ENCODE measurements around the gene CDC42BPG. TPM values are rescaled to one million over a fixed set of nuclear protein-coding genes. Genes with fewer than 3 reads are reported as not detected.

Gene CDC42BPG
- total RNA-seq, 1 experiment from 2014 or later: 21.6 TPM

GRCh38 chr11:64878223-64878493 lies 33.7 kb upstream of the CDC42BPG start:
- peaks cover 20% of the 10 kb centered on the region for H3K4me1 Mint-ChIP-seq
- no peak for DNase-seq (ENCODE audit: low spot score)
- ChIA-PET POLR2A (interaction anchor here (0.6 to 2.4 kb wide), 3 partner anchors 29 to 317 kb away, joined by 3 to 6 read pairs (median 3); no protein-coding TSS in a partner anchor), CTCF (interaction anchor here (0.7 to 22.9 kb wide), 8 partner anchors 10 to 232 kb away, joined by 3 to 372 read pairs (median 9); partner anchors contain the start of gene CDC42BPG)
- no peak overlapping the region for H3K27ac Mint-ChIP-seq
- H3K9me3 Mint-ChIP-seq: no peaks in the 10 kb centered on the region
- peaks cover 7% of the 10 kb centered on the region for H3K27me3 Mint-ChIP-seq (ENCODE audit: low read depth)
- H3K36me3 Mint-ChIP-seq: no peaks in the 10 kb centered on the region; the same call in 1 of the 2 replicates
- ATAC-seq: no peak; the same call in 1 of the 2 replicates
- H3K4me3 Mint-ChIP-seq: peak overlapping the region; percentile 77
- TF ChIP-seq ZNF532 (CRISPR knock-in tag; IDR thresholded peaks at IDR 0.05; ENCODE audit: borderline replicate concordance): no peak
- TF ChIP-seq E2F4 (CRISPR knock-in tag; IDR thresholded peaks at IDR 0.05; ENCODE audit: borderline replicate concordance, low read depth): 0 out of 2 replicates have a peak, but pooled peaks have one; percentile 27
- TF ChIP-seq ESRRA (CRISPR knock-in tag; IDR thresholded peaks at IDR 0.05; ENCODE audit: borderline replicate concordance): no peak
- no peak for TF ChIP-seq PREB (CRISPR knock-in tag; IDR thresholded peaks at IDR 0.05; ENCODE audit: borderline replicate concordance)
- TF ChIP-seq GTF2I (CRISPR knock-in tag; conservative IDR thresholded peaks at IDR 0.05): no peak
- TF ChIP-seq SMAD3 (CRISPR knock-in tag; IDR thresholded peaks at IDR 0.05; ENCODE audit: borderline replicate concordance): peak; percentile 86; the same call in 1 of the 2 replicates
- peak; percentile 45; the same call in 1 of the 2 replicates for TF ChIP-seq TCF7 (CRISPR knock-in tag; IDR thresholded peaks at IDR 0.05; ENCODE audit: low read depth)
- no peak for TF ChIP-seq AFF4 (CRISPR knock-in tag; IDR thresholded peaks at IDR 0.05; ENCODE audit: borderline replicate concordance)
- TF ChIP-seq ERG (CRISPR knock-in tag; IDR thresholded peaks at IDR 0.05): no peak
- TF ChIP-seq GABPB1 (CRISPR knock-in tag; IDR thresholded peaks at IDR 0.05): peak; percentile 14; the same call in 1 of the 2 replicates
- TF ChIP-seq ZMAT4 (CRISPR knock-in tag; IDR thresholded peaks at IDR 0.05): no peak
- no peak for TF ChIP-seq IRF2 (CRISPR knock-in tag; IDR thresholded peaks at IDR 0.05; ENCODE audit: borderline replicate concordance, low read depth)
- no peak for TF ChIP-seq MAX (CRISPR knock-in tag; IDR thresholded peaks at IDR 0.05)
- no peak for TF ChIP-seq NFYB (CRISPR knock-in tag; conservative IDR thresholded peaks at IDR 0.05; ENCODE audit: low read depth)
- no peak for TF ChIP-seq OVOL2 (CRISPR knock-in tag; IDR thresholded peaks at IDR 0.05; ENCODE audit: borderline replicate concordance)
- no peak for TF ChIP-seq ZNF317 (CRISPR knock-in tag; IDR thresholded peaks at IDR 0.05; ENCODE audit: borderline replicate concordance, low read depth)
- no peak for TF ChIP-seq ZNF121 (CRISPR knock-in tag; IDR thresholded peaks at IDR 0.05)
- no peak for TF ChIP-seq ELF4 (CRISPR knock-in tag; IDR thresholded peaks at IDR 0.05; ENCODE audit: low read depth)
- peak; percentile 37; the same call in 1 of the 2 replicates for TF ChIP-seq ZBTB43 (CRISPR knock-in tag; IDR thresholded peaks at IDR 0.05)
- TF ChIP-seq FOXP4 (CRISPR knock-in tag; IDR thresholded peaks at IDR 0.05): no peak
- peak; percentile 80 for TF ChIP-seq ZNF263 (CRISPR knock-in tag; IDR thresholded peaks at IDR 0.05; ENCODE audit: low read depth)
